SH-SY5Y (cell line): ENCODE results near the gene GATM.

Source experiments
- GATA2 ChIP-seq: IDR thresholded peaks from 2 replicates; pipeline ENCODE4 v1.6.1; 2011; ENCODE audit warnings: mild to moderate bottlenecking, low read depth, low read length
- GATA3 ChIP-seq: IDR thresholded peaks from 2 replicates; pipeline ENCODE4 v1.6.1; 2011; ENCODE audit warnings: low read depth, mild to moderate bottlenecking, low read length, moderate library complexity

Gene GATM

GRCh38 chr15:45346381-45346780, 32.0 kb downstream of the GATM start:
- TF ChIP-seq GATA2 = no peak
- no peak for TF ChIP-seq GATA3

DNA sequence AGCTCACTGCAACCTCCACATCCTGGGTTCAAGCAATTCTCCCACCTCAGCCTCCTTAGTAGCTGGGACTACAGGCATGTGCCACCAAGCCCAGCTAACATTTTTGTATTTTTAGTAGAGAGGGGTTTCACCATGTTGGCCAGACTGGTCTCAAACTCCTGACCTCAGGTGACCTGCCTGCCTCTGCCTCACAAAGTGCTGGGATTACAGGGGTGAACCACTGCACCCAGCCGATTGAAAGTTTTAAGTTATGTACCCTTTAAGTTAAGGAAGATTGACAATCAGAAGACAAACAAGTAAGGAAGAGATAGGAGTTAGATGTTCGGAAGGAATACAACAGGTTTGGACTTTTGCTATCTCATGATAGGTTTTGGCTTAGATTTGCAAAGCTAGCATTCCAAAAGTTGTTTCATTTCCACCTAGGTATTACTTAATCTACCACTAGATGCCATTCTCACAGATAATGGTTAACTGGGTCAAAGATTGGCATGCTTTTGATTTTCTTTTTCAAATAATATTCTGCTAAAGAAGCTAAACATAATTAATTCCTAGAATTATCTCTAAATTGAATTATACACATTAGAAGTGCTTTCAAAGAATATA, 35.0 kb downstream of the GATM start:
- TF ChIP-seq GATA2 = no peak
- no peak for TF ChIP-seq GATA3

DNA sequence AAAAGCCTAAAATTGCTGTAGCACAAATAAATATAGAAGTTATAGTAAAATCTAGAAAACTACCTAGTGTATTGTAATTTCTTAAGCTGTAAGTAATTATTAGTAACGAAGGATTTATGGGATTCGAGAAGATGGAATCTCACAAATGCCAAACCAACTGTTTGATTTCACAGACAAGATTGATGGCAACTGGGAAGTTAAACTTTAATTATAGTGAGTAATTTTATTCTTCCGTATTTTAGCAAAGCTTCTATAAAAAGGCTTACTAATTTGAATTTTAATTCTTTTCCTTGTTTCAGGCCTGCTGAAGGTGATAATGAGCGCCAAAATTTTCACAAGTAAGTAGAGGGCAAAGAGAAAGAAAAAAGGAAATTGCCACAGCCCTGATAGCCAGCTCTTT, 36.6 kb downstream of the GATM start:
- TF ChIP-seq GATA3 (no peak), GATA2 (no peak)

GRCh38 chr15:45340429-45340828, 37.9 kb downstream of the GATM start:
- no peak for TF ChIP-seq GATA3
- no peak for TF ChIP-seq GATA2

GRCh38 chr15:45338417-45338816, 39.9 kb downstream of the GATM start:
- TF ChIP-seq GATA2 (no peak), GATA3 (no peak)

- TF ChIP-seq GATA2 = no peak
- no peak for TF ChIP-seq GATA3
These were observed 41.1 kb downstream of the GATM start for GRCh38 chr15:45337224-45337623.

DNA sequence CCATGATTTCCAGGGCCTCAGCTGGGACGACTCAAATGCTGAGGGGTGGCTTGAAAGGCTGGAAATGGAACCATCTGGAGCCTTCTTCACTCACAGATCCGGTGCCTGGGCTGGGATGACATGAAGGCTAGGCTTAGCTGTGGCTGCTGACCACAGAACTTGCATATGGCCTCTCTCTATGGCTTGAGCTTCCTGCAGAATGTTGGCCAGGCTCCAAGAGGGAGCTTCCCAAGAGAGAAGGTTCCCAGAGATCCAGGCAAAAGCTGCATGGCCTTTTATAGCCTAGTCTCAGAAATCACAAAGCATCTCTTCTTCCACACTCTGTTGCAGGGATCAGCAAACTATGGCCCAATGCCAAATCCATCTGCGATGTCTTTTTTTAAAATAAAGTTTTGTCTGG, 44.8 kb downstream of the GATM start:
- TF ChIP-seq GATA3 = no peak
- TF ChIP-seq GATA2 = no peak

DNA sequence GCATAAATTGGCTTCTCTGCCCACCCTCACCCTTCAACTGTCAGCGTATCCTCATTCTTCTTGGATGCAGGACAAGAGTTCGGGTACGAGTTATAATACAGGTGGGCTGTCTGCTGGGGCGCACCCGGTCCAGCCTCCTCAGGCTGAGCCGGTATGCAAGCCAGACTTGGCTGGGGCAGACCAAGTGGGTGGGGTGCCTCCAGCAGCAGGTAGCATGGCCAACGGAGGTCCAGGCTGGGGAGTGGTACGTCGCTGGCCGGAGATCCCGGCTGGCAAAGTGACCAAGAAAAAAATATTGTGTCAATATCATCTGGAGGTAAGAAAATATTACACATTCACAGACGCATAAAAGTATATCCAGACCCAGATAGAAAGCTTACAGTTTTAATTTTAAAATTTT, 45.6 kb downstream of the GATM start:
- no peak for TF ChIP-seq GATA3

DNA sequence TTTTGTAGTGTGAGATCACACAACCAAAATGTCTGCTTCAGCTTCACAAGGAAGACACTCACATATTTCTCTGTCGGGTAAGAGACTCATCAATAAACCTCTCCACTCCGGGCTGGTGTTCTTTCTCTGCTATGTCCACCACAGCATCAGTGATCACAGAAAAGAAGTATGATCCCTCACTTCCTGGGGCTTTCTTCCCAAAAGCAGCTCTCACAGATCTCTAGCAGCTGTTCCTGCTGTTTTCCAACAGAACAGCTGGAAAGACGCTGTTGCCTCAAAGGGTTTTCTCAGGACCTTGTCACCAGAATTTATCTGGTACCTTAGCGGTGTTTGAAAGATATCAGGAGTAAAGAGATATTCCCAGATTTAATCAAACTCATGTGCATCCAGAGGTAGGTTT, 46.4 kb downstream of the GATM start:
- no peak for TF ChIP-seq GATA2
- TF ChIP-seq GATA3 = no peak

- TF ChIP-seq GATA2 (no peak), GATA3 (no peak)
These were observed 49.7 kb downstream of the GATM start for GRCh38 chr15:45328663-45329062.

- TF ChIP-seq GATA2 = no peak
- no peak for TF ChIP-seq GATA3
These were observed 51.6 kb downstream of the GATM start for GRCh38 chr15:45326741-45327140.

DNA sequence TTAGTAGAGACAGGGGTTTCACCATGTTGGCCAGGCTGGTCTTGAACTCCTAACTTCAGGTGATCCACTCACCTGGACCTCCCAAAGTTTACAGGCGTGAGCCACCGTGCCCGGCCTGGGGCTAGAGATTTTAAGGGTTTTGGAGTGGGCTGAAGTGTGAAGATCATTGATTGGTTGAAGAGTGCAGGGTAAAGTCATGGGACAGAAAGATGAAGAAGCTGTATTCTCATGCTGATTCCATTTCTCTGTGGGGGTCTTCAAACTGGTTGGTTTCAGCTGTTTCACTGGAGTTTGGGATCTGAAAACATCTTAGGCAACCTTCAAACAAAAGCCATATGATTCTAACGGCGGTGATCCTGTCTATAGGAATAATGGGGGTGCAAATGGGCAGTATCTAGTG, 52.1 kb downstream of the GATM start:
- TF ChIP-seq GATA3 = no peak
- TF ChIP-seq GATA2 = no peak

DNA sequence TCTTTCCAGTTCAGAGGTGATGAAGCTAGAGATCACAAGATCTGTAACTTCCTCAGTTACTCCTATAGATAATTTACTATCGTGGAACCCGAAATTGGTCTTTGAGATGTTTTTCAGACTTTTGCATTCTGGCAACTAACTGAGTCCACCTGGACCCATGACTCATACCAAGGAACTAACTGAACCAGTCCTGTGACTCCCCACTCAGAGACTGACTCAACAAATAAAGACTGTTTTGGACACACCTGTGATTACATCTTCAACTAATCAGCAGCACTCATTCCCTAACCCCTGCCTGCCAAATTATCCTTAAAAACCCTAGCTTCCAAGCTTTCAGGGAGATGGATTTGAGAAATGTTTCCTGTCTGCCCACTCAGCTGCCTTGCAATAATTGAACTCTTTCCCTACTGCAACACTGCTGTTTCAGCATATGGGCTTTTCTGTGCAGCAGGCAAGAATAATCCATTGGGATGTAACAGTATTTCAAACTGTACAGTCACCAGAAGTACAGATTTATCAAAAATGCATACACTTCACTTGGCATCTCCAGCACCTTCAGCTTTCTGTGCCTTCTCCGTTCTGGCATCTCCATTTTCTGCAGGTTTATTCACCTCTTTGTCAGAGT, 57.7 kb downstream of the GATM start:
- no peak for TF ChIP-seq GATA2
- no peak for TF ChIP-seq GATA3

DNA sequence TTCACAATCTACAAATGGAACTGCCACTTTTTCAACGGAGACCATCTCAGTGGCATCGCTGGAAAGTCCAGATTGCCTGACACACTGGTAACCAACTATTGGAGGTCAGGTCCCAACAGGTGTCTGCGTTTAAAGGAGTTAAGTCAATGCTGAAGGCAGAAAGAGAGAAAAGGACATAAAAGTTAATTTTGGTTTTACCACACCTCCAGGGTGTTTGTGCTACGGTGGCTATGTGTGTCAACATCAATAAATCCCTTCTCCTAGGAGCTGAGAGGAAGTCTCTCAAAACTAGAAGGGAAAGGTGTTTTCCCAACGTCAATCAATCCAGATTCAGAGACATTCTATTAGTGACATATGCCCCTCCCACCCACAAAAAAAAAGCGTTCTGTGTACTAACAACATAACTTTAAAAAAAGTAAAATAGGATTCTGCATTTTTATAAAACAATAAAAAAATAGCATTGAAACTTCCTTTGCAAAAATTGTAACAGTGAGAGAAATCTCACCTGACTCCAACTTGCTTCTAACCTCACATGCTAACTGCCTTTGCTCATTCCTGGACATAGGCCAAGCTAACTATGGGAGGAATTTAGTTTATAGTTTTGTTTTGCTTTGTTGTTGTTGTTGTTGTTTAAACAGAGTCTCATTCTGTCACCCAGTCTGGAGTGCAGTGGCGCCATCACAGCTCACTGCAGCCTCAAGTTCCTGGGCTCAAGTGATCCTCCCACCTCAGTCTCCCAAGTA, 58.7 kb downstream of the GATM start:
- TF ChIP-seq GATA2 = no peak
- TF ChIP-seq GATA3 = no peak

DNA sequence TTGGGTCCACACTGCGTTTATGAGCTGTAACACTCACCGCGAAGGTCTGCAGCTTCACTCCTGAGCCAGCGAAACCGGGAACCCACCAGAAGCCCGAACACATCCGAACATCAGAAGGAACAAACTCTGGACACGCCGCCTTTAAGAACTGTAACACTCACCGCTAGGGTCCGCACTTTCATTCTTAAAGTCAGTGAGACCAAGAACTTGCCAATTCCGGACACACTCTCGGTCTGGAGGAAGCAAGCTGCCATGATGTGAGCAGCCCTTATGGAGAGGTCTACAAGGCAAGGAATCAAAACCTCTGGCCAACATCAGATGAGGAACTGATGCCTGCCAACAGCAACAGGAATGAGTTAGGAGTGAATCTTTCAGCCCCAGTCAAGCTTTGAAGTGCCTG, 63.4 kb downstream of the GATM start:
- TF ChIP-seq GATA3 = no peak
- TF ChIP-seq GATA2 = no peak
